ENCODE data around the gene SMARCD2. TPM values are rescaled to one million over a fixed set of nuclear protein-coding genes. Genes with fewer than 3 reads are reported as not detected.

Gene SMARCD2
- total and polyA plus RNA-seq, 4 donors, result 64.9 to 109 (median 75.0) TPM

GRCh38 chr17:63832014-63832413 is 10.5 kb downstream of the SMARCD2 start:
- Histone ChIP-seq H3K27ac (ENCODE audit: low read depth in 1 of 2, low read length in 1 of 2) (no peak overlapping the region), H3K9ac (ENCODE audit: insufficient read depth in 1 of 2, low read length in 2 of 2) (no peak overlapping the region), H3K9me3 (ENCODE audit: control insufficient read depth in 4 of 4, insufficient read depth in 3 of 4, low read length in 3 of 4) (no peaks in the 10 kb centered on the region), H3K36me3 (ENCODE audit: control insufficient read depth in 4 of 4, insufficient read depth in 4 of 4, low read length in 4 of 4) (peaks cover 29 to 68% (median 50%) of the 10 kb centered on the region in 4 donors), H3K4me1 (ENCODE audit: control insufficient read depth in 5 of 5, insufficient read depth in 5 of 5, low read length in 5 of 5) (peaks cover 0 to 13% (median 3%) of the 10 kb centered on the region in 5 donors), H3K4me3 (no peak overlapping the region), H3K27me3 (ENCODE audit: control insufficient read depth in 3 of 3, insufficient read depth in 3 of 3, low read length in 2 of 3) (no peaks in the 10 kb centered on the region)
- DNase-seq, result no peak
- ATAC-seq (ENCODE audit: insufficient read depth, low FRiP score), result no peak
- no peak for TF ChIP-seq CTCF (IDR thresholded peaks at IDR 0.05; ENCODE audit: control extremely low read depth, extremely low read depth)
- 89 to 90% methylated on average over 5 of the region's 5 CpGs for WGBS, 2 donors

GRCh38 chr17:63831505-63831904 is 11.0 kb downstream of the SMARCD2 start:
- Histone ChIP-seq H3K4me3 (no peak overlapping the region), H3K9ac (ENCODE audit: insufficient read depth in 1 of 2, low read length in 2 of 2) (no peak overlapping the region), H3K4me1 (ENCODE audit: control insufficient read depth in 5 of 5, insufficient read depth in 5 of 5, low read length in 5 of 5) (peaks cover 0 to 12% (median 3%) of the 10 kb centered on the region in 5 donors), H3K27me3 (ENCODE audit: control insufficient read depth in 3 of 3, insufficient read depth in 3 of 3, low read length in 2 of 3) (no peaks in the 10 kb centered on the region), H3K36me3 (ENCODE audit: control insufficient read depth in 4 of 4, insufficient read depth in 4 of 4, low read length in 4 of 4) (peaks cover 27 to 64% (median 50%) of the 10 kb centered on the region in 4 donors), H3K27ac (ENCODE audit: low read depth in 1 of 2, low read length in 1 of 2) (no peak overlapping the region), H3K9me3 (ENCODE audit: control insufficient read depth in 4 of 4, insufficient read depth in 3 of 4, low read length in 3 of 4) (no peaks in the 10 kb centered on the region)
- no peak for DNase-seq
- ATAC-seq (ENCODE audit: insufficient read depth, low FRiP score), result no peak
- TF ChIP-seq CTCF (IDR thresholded peaks at IDR 0.05; ENCODE audit: control extremely low read depth, extremely low read depth), result no peak
- 34 to 59% methylated on average over 8 of the region's 8 CpGs for WGBS, 2 donors

- Histone ChIP-seq H3K27ac (ENCODE audit: low read depth in 1 of 2, low read length in 1 of 2) (no peak overlapping the region), H3K9me3 (ENCODE audit: control insufficient read depth in 4 of 4, insufficient read depth in 3 of 4, low read length in 3 of 4) (no peaks in the 10 kb centered on the region), H3K27me3 (ENCODE audit: control insufficient read depth in 3 of 3, insufficient read depth in 3 of 3, low read length in 2 of 3) (no peaks in the 10 kb centered on the region), H3K9ac (ENCODE audit: insufficient read depth in 1 of 2, low read length in 2 of 2) (no peak overlapping the region), H3K4me1 (ENCODE audit: control insufficient read depth in 5 of 5, insufficient read depth in 5 of 5, low read length in 5 of 5) (peaks cover 0 to 16% (median 4%) of the 10 kb centered on the region in 5 donors), H3K36me3 (ENCODE audit: control insufficient read depth in 4 of 4, insufficient read depth in 4 of 4, low read length in 4 of 4) (peaks cover 27 to 61% (median 49%) of the 10 kb centered on the region in 4 donors), H3K4me3 (no peak overlapping the region)
- TF ChIP-seq CTCF (IDR thresholded peaks at IDR 0.05; ENCODE audit: control extremely low read depth, extremely low read depth), result no peak
- ATAC-seq (ENCODE audit: insufficient read depth, low FRiP score), result no peak
- WGBS, 2 donors, result 84 to 85% methylated on average over 15 of the region's 15 CpGs
- DNase-seq, result no peak
Observed at GRCh38 chr17:63830904-63831491, 11.5 kb downstream of the SMARCD2 start.

- no peaks in the 10 kb centered on the region for H3K9me3 ChIP-seq (ENCODE audit: control insufficient read depth in 4 of 4, insufficient read depth in 3 of 4, low read length in 3 of 4)
- H3K4me3 ChIP-seq, result no peak overlapping the region
- H3K9ac ChIP-seq (ENCODE audit: insufficient read depth in 1 of 2, low read length in 2 of 2), result no peak overlapping the region
- WGBS, 2 donors, result 91 to 93% methylated on average over 5 of the region's 5 CpGs
- no peaks in the 10 kb centered on the region for H3K27me3 ChIP-seq (ENCODE audit: control insufficient read depth in 3 of 3, insufficient read depth in 3 of 3, low read length in 2 of 3)
- no peak overlapping the region for H3K27ac ChIP-seq (ENCODE audit: low read depth in 1 of 2, low read length in 1 of 2)
- DNase-seq (no peak), ATAC-seq (ENCODE audit: insufficient read depth, low FRiP score) (no peak)
- peaks cover 0 to 20% (median 7%) of the 10 kb centered on the region in 5 donors for H3K4me1 ChIP-seq (ENCODE audit: control insufficient read depth in 5 of 5, insufficient read depth in 5 of 5, low read length in 5 of 5)
- peaks cover 28 to 58% (median 51%) of the 10 kb centered on the region in 4 donors for H3K36me3 ChIP-seq (ENCODE audit: control insufficient read depth in 4 of 4, insufficient read depth in 4 of 4, low read length in 4 of 4)
- TF ChIP-seq CTCF (IDR thresholded peaks at IDR 0.05; ENCODE audit: control extremely low read depth, extremely low read depth), result no peak
Observed at GRCh38 chr17:63830278-63830677, 12.2 kb downstream of the SMARCD2 start.
